ENCODE data around the gene SERPINE3.

Gene SERPINE3

GRCh38 chr13:51339354-51339753, at the start of gene SERPINE3:
Gene SERPINE3 (plus strand): TSS chr13:51339691. CDS start chr13:51341092, 1,401 bp downstream.
- no peak for DNase-seq

DNA sequence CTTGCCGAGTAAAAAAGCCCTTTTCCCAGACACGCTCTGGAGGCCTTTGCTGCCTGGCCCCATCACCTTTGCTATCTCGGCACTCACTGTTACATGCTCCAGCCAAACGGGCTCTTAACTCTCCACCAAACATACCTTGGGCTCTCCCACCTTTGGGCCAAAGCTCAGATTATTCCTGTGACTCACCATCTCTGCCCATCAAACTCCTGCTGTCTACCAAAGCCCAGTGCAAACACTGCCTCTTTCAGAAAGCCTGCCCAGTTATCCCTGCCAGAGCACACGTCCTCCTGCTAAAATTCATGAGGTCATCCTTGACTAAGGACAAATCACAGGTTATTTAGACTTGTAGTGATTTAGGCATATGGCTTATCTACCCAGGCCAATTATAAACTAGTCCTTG, 48.1 kb upstream of the SERPINE3 start:
- DNase-seq: no peak

DNA sequence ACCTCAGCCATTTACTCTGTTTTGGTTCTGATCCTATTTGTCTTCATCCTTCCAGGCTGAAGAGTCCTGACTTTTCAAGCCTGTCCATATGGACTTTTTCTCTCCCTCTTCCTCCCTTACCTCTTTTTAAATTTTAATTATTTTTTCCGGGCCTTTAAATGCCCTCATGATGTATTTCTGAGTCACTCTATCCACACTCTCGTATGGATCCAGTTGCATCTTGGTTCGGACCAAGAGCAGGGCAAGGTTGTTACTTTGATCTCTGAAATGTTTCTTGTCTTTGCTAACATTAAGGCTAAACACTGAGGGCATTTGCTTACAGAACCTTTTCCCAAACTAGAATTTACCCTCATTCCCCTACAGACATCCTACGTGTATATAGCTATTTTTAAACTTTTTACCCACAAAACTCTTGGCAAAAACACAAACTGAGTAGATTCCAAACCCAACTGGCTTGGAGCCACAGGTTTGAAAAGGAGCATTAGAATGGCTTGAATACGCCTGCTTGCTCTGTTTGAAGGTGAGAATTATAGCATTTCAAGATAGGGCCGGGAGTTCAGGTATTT, 47.4 kb upstream of the SERPINE3 start:
- no peak for DNase-seq

DNA sequence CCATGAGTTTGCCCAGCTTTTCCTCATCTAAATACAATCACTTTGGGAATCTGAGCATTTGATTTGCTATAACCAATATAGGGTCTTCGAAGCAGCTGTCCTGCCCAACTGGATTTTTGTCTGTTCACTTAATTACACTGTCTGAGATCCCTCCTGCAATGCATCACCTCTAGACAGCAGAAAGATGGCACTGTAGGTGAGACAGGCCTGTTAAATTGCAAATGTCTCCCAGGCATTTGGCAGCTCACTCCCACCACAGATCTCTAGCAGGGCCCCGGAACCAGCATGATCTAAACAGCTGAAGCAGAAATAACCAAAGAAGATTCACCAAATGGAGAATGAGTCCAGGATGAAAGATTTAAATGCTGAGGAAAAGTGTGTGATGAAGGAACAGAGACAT, 41.9 kb upstream of the SERPINE3 start:
- no peak for DNase-seq

GRCh38 chr13:51298812-51299211, 40.7 kb upstream of the SERPINE3 start:
- no peak for DNase-seq

DNA sequence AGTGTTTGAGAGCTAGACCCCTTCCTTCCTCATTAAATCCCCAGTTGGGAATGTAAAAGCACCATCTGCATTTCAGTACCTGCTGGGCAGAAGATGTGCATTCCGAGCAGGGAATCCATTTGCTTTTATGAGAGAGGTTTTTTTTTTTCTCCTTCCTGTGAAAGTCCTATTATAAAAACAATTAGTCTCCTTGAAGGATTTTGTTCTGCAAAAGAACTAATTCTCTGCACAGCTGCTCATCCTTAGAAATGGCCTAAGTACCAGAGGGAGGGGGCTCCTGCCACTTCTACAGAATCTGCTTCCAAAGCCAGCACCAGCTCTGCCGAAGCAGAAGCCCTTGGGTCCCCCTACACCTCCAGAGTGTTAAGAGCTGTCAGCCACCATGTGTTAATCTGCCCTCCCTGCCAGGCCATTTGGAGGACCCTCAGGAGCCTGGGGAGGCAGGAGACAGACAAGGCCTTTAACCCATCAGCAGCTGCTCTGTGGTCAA, 36.4 kb upstream of the SERPINE3 start:
- DNase-seq: peak; percentile 96

DNA sequence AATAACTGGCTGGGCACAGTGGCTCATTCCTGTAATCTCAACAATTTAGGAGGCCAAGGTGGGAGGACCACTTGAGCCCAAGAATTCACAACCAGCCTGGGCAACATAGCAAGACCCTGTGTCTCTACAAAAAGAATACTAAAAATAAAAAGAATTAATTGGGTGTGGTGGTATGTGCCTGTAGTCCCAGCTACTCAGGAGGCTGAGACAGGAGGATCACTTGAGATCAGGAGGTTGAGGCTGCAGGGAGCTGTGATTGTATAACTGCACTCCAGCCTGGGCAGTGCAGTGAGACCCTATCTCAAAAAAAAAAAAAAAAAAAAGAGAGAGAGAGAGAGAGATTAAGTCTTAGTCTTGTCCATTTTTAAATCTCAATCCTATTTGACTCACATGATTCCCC, 35.6 kb upstream of the SERPINE3 start:
- DNase-seq: no peak

DNA sequence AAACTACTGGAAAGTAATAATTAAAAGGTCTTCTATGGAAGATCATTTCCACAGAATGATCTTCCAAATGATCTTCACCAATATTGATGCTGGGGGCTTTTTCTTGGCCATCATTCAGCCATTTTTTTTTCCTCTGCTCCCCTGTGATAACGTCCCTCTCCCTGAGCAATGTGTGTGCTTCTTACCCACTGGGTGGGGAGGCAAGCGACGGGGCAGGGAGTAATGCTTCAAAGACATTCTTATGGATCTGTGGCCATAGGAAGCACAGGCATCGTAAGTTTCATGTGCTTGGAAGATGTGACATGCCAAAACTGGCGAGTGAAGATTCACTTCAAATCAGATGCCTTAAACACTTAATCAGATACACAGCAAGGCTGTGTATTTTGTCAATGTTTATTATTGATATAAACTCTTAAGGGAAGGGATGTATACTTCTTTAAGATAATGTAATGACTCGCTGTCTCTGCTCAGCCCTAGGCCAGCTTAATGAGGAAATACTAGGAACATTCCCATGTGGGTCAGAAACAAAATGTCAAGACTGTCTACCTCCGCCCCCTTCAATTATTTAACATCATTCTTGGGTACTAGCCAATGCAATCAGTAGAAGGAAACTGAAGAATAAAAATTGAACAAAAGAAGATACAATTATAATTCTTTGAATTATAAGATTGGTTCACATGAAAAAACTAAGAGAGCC, 34.1 kb upstream of the SERPINE3 start:
- no peak for DNase-seq

GRCh38 chr13:51308781-51309180, 30.7 kb upstream of the SERPINE3 start:
- DNase-seq: no peak

- DNase-seq: peak; percentile 91
Observed at GRCh38 chr13:51311231-51311630, 28.3 kb upstream of the SERPINE3 start.

DNA sequence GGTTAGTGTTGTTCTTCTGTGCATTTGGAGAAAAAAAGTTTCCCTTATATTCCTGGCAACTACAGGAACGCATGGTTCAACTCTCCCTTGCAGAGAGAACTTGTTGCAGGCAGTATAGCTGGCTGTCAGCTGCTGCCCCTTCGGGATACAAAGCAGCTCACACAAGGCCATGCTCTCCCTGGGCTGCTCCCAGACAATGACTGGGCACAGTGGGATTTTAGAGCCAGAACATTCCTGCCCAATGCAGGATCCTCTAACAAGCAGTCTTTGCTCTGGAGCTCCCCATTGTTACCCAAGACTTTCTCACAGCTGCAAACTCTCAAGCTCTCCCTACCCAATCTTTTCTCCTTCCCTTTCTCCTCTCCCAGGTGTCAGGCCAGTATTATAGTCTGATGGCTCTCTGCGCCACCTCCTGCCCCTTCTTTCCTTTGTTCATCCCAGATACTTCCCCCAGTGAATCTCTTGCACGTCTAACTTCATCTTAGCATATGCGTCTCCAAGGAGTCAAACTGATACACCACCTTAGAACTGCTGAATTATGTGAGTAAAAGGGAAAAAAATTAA, 27.5 kb upstream of the SERPINE3 start:
- DNase-seq: no peak

DNA sequence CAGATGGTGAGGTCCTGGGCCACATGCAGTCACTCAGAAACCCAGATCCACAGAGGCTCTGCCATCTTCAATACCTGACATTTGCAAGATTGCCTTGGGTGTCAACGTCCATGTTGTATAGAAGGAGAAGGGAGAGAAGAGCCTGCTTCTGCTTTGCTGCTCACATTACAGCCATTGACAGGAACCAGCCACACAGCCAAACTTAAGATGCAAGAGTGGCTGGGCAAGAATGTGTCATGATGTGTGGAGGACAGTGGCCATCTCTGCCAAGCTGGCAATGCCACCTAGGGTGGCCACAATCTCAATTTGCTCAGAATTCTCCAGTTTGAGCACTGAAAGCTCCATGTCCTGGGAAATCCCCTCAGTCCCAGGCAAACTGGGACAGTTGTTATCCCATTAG, 25.9 kb upstream of the SERPINE3 start:
- DNase-seq: no peak

- no peak for DNase-seq
Observed at GRCh38 chr13:51317262-51317661, 22.2 kb upstream of the SERPINE3 start.

DNA sequence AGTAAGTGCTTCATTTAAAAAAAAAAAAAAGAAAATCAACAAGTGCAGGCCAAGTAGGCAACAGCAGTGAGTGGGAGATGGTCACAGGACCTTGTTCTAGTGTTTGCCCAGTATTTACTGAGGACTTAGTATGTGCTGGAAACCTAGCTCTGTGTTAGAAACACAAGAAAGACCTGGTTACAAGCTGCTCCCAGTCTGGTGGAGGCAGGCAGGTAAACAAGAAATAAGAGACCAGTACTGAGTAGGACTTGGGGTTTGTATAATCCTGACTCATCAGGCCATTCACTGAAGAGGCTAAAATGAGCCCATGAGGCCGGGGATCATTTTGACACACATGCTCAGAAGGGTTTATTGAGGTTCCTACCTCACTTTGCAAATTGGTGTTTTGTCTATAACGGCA, 21.5 kb upstream of the SERPINE3 start:
- DNase-seq: no peak

- DNase-seq: no peak
Observed at GRCh38 chr13:51318876-51319275, 20.6 kb upstream of the SERPINE3 start.

DNA sequence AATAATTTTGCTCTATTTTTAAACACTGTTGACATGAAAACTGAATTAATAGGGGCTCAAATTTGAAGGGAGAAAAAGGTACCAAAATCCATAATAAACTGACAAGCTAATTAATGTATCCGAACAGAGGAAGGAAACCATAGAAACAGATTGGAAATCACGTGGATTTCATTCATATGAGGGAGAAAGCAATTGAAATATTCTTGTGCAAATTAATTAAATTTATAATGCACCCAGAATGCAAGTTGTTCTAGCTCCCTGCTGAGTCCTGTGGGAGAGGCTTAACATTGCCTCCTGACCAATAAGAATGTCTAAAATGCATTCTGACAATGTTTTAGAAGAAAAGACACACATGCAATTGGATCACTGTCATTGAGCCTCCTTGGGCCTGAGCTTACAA, 17.7 kb upstream of the SERPINE3 start:
- DNase-seq: no peak

- no peak for DNase-seq
Observed at GRCh38 chr13:51322826-51323225, 16.7 kb upstream of the SERPINE3 start.

DNA sequence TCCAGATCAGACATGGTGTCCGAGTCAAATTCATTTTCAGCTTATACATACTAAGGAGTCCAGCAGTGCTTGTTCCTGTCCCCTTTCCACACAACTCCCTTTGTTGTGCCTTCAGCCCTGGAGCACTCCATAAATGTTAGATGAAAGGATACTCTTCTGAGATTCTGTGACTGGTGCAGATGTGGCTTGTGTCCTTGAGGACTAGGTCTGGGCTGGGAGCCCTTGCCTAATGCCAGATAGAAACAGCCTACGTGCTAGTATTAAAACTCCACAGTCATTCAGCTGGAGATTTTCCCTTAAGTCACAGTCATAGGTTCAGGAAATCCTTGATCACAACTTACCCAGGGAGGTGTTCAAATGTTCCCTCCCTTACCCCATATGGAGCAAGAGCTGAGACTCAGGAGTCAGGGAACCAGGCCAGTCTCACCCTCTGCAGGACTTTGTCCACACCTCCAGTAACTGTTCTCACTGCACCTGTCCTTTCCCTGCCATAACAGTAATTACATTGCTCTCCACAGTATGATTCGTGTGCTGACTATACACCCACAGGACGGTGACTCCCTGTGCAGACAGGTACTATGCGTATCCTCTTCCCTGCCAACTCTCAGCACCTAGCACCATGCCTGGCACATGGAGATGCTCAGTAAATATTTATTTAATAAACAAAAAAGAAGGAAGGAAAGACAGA, 15.5 kb upstream of the SERPINE3 start:
- no peak for DNase-seq

DNA sequence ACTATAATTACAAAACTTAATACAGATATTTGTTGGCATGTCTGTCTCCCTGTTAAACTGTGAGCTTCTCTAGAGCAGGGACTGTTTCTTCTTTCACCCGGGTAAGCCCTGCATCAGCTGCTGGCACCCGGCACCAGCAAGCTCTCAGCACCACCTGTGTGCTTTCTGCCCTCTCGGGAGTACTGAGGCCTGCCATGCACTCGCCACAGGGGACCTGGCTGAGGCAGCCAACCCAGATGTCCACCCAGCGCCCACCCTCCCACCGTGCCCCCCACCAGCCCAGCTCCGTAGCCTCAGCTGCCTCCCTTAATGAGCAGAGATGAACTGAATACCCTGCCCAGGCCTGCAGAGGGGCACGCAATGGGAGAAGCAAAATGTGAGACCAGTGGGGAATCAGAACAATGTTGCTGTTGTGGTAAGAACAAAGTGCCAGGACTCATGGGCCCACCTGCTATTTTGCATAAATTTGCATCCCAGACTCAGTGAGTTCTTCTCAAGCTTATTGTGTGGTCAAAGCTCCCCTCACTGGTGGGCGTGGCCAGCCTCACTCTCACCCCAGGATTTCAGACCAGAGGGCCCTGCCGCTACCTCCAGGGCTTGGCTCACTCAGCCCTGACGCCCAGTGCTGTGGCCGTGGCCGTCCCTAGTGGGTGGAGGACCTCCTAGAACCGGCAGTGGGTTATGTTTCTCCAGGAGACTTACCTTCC, 14.6 kb upstream of the SERPINE3 start:
- DNase-seq: no peak

DNA sequence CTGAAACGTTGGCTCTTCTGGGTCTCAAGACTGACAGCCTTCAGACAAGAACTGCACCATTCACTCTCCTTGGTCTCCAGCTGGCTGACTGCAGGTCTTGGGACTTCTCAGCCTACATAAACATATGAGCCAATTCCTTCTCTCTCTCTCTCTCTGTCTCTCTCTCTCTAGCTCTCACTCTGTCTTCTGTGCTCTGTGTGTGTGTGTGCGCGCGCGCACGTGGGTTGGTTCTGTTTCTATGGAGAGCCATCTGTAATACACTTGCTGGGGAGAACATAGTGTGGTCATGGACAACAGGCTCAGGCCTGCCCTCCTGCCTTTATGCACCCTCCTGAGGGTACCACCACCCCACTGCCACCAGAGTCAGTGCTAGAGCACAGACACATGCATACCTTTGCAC, 13.7 kb upstream of the SERPINE3 start:
- no peak for DNase-seq

GRCh38 chr13:51326777-51327176, 12.7 kb upstream of the SERPINE3 start:
- DNase-seq: no peak

DNA sequence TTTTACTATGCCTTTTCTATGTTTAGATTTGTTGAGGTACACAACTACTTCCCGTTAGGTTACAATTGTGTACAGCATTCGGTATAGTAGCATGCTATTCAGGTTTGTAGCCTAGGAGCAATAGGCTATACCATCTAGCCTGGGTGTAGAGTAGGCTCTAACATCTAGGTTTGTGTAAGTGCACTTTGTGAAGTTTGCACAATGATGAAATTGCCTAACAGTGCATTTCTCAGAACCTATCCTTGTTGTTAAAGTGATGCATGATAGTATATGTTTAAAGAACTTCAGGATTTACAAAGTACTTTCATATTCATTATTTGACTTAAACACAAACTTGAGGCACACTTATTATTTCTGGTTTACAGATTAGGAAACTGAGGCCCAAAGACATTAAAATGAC, 11.5 kb upstream of the SERPINE3 start:
- DNase-seq: no peak

DNA sequence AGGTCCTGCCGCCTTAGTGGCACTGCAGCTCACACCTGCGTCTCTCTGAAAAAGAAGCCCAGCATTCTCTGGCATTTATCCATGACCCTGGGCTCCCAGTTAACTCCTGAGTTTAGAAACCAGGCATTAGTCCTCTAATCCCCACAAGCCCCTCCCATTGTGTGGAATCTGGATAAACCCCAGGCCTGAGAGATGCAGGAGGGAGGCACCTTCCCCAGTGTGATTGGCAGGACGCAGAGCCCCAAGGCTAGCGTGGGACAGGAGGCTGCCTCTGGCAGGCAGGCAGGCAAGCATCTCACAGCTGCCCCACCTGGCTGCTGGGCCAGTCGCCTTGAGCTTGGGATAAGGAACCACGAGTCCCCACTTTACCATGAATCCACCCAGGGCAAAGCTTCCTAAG, 11.0 kb upstream of the SERPINE3 start:
- no peak for DNase-seq

All from NCI-H524 treated with DMSO at 0.1 percent for 48 hours (cell line).